Transverse colon (tissue), 3 donors: ENCODE data around the gene DCPS.

Source experiments
- CTCF ChIP-seq, 5 experiments: fragments of 200-600 bp in 3 of 5; fragments of 450-650 bp in 2 of 5; sonication (generic) in 3 of 5; IDR thresholded peaks; 1 replicate in 2 of 5; 2 replicates in 3 of 5; pipeline ENCODE4 v1.5.1; 2016 to 2017; ENCODE audit warnings: antibody characterized with exemption in 5 of 5, inconsistent platforms in 3 of 5, mild to moderate bottlenecking in 2 of 5, moderate library complexity in 1 of 5
- POLR2A ChIP-seq: fragments of 450-650 bp; IDR thresholded peaks from one replicate; pipeline ENCODE4 v1.6.1; 2016; ENCODE audit warnings: antibody characterized with exemption, mild to moderate bottlenecking, moderate library complexity

DNA sequence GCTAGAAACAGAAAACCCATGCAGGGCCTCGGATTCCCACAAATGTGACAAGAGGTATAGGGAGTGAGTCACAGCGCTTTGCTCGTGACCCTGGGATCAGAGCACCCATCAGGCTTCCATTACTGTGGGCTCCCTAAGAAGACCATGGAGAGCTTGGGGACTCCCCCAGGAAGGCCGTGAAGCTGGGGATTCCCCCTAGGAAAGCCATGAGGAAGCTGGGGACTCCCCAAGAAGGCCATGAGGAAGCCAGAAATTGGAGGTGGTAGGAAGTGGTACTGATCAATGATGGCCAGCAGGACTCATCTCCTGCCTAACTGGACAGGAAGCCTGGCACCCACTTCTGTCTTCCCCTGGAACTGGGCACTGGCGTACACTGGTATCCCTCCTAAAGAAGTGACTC, 10.1 kb upstream of the DCPS start:
- TF ChIP-seq CTCF (IDR thresholded peaks at IDR 0.05) = no peak
- no peak for TF ChIP-seq POLR2A
